Mucosa of rectum (tissue), 2 donors: ENCODE data around the gene PHLDB1.

Source experiments
- H3K27ac ChIP-seq, 2 donors: one replicate each; pipeline ENCODE4 v1.7.0; 2013; ENCODE audit warnings: inconsistent platforms in 2 of 2, low read depth in 2 of 2, low read length in 2 of 2
- H3K27me3 ChIP-seq, 2 donors: one replicate each; pipeline ENCODE4 v1.7.0; 2013; ENCODE audit warnings: low read length in 2 of 2; ENCODE audit not compliant: control insufficient read depth in 2 of 2, insufficient read depth in 2 of 2
- H3K36me3 ChIP-seq, 2 donors: one replicate each; pipeline ENCODE4 v1.7.0; 2013; ENCODE audit warnings: low read length in 2 of 2; ENCODE audit not compliant: control insufficient read depth in 2 of 2, insufficient read depth in 2 of 2
- H3K4me1 ChIP-seq, 2 donors: one replicate each; pipeline ENCODE4 v1.7.0; 2013; ENCODE audit warnings: low read length in 2 of 2, mild to moderate bottlenecking in 1 of 2; ENCODE audit not compliant: control insufficient read depth in 2 of 2, insufficient read depth in 2 of 2
- H3K4me3 ChIP-seq, 2 donors: one replicate each; pipeline ENCODE4 v1.7.0; 2013; ENCODE audit warnings: low read length in 2 of 2
- H3K9ac ChIP-seq, 2 donors: one replicate each; pipeline ENCODE4 v1.7.0; 2013; ENCODE audit warnings: low read length in 2 of 2, low read depth in 1 of 2, mild to moderate bottlenecking in 1 of 2
- H3K9me3 ChIP-seq, 2 donors: one replicate each; pipeline ENCODE4 v1.7.0; 2013; ENCODE audit warnings: low read length in 2 of 2; ENCODE audit not compliant: control insufficient read depth in 2 of 2
- donor health status: healthy.
- donor health status: Normal muscosa, but diverticular disease.

PHLDB1 gene

DNA sequence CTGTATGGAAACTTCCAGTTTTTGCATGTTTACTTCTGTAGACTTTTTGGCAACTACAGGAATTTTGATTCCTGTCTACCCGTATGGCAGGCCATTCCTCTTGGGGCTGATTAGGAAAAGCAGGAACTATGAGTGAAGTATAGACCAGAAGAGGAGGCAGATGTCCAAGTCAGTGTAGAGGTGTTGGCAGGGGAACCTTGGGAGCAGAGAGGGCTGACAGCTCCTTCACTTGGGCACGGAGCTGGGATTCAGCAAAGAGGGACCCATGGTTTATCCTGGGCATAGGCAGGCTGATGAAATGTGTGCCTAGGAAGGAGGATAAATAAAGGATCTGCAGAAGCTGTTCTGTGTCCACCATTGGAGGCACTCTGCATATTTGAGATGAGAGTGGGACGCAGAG lies 39.0 kb downstream of the PHLDB1 start:
- no peak overlapping the region for H3K9ac ChIP-seq
- H3K36me3 ChIP-seq = peaks cover 59 to 76% of the 10 kb centered on the region in 2 donors
- H3K9me3 ChIP-seq = no peaks in the 10 kb centered on the region
- peaks cover 5 to 6% of the 10 kb centered on the region in 2 donors for H3K4me1 ChIP-seq
- no peak overlapping the region for H3K27ac ChIP-seq
- no peaks in the 10 kb centered on the region for H3K27me3 ChIP-seq
- H3K4me3 ChIP-seq = no peak overlapping the region

DNA sequence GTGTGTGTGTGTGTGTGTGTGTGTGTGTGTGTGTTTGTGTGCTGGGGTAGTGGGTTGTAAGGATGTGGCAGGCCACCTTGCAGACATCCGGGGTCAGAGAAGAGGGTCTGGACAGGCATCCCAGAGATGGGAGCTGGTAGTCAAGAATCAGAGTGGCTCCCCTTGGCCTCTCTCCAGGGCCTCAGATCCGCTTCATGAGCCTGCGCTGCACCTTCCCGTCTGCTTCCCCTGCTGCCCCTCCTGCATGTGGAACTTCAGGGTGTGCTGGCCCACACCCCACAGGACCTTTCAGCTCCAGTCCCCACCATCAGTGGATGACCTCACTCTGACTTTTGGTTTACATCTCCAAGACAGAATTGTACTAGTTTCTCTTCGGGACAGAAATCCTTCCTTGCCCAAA lies 40.9 kb downstream of the PHLDB1 start:
- Histone ChIP-seq H3K27ac (no peak overlapping the region), H3K36me3 (peaks cover 60 to 76% of the 10 kb centered on the region in 2 donors), H3K9me3 (no peaks in the 10 kb centered on the region), H3K4me3 (no peak overlapping the region), H3K9ac (no peak overlapping the region), H3K27me3 (no peaks in the 10 kb centered on the region), H3K4me1 (no peaks in the 10 kb centered on the region)

DNA sequence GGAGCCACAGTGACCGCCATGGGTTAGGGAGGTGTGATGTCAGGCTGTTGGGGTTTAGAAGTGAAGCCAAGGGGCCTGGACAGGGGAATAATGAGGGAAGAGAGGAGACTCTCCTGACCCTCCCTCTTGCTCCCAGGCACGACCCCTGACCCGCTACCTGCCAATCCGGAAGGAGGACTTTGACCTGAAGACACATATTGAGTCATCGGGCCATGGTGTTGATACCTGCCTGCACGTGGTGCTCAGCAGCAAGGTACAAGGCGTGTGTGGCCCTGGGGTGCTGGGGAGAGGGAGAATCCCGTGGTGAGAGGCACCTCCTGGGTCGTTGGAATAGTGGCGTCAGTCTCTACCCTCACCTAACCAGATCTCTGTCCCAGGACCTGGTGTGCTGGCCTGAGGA lies 42.5 kb downstream of the PHLDB1 start:
- H3K36me3 ChIP-seq = peaks cover 55 to 70% of the 10 kb centered on the region in 2 donors
- no peak overlapping the region for H3K27ac ChIP-seq
- no peak overlapping the region for H3K9ac ChIP-seq
- H3K4me3 ChIP-seq = no peak overlapping the region
- H3K4me1 ChIP-seq = no peaks in the 10 kb centered on the region
- no peaks in the 10 kb centered on the region for H3K27me3 ChIP-seq
- no peaks in the 10 kb centered on the region for H3K9me3 ChIP-seq

GRCh38 chr11:118650366-118650765 lies 43.0 kb downstream of the PHLDB1 start:
- no peak overlapping the region for H3K4me3 ChIP-seq
- no peaks in the 10 kb centered on the region for H3K9me3 ChIP-seq
- H3K36me3 ChIP-seq = peaks cover 52 to 67% of the 10 kb centered on the region in 2 donors
- H3K9ac ChIP-seq = no peak overlapping the region
- H3K27me3 ChIP-seq = no peaks in the 10 kb centered on the region
- H3K4me1 ChIP-seq = no peaks in the 10 kb centered on the region
- H3K27ac ChIP-seq = no peak overlapping the region

- Histone ChIP-seq H3K4me3 (no peak overlapping the region), H3K27me3 (no peaks in the 10 kb centered on the region), H3K4me1 (no peaks in the 10 kb centered on the region), H3K9ac (no peak overlapping the region), H3K36me3 (peaks cover 60 to 72% of the 10 kb centered on the region in 2 donors), H3K9me3 (no peaks in the 10 kb centered on the region), H3K27ac (no peak overlapping the region)
Measured at GRCh38 chr11:118651820-118652219, 44.4 kb downstream of the PHLDB1 start.

GRCh38 chr11:118652681-118653181 lies 45.3 kb downstream of the PHLDB1 start:
- Histone ChIP-seq H3K9ac (no peak overlapping the region), H3K4me1 (no peaks in the 10 kb centered on the region), H3K4me3 (no peak overlapping the region), H3K9me3 (no peaks in the 10 kb centered on the region), H3K27me3 (no peaks in the 10 kb centered on the region), H3K36me3 (peaks cover 64 to 76% of the 10 kb centered on the region in 2 donors), H3K27ac (no peak overlapping the region)

DNA sequence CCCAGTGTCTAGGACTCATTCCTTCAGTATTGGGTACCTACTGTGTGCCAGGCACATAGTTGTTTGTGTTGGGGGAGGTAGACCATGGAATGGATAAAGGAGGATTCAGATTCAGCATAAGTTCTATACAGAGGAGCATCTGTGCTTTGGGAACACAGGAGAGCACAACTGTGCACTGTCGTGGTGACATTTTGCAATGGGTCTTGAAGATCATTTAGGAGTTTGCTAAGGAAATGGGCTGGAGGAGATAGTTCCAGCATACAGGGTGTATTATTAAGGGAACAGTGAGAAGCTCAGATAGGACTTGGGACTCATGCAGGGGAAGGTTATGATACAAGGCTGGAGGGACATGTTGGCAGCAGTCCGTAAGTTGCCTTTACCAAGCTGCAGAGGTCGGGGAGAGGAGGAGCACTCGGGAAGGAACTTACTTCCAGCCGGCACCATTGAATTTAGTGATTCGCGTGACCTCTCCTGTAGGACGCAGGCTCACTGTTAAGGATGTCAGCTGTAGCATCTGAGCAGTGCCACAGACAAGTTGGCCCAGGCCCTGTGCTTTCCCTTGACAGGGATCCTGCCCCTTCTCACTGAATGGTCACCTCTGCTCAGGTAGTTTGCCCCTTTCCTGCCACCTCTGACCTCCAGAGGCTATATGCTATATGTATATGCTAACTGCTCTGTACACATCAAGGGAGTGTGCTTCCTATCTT lies 46.4 kb downstream of the PHLDB1 start:
- no peak overlapping the region for H3K4me3 ChIP-seq
- H3K27ac ChIP-seq = no peak overlapping the region
- H3K9ac ChIP-seq = no peak overlapping the region
- H3K27me3 ChIP-seq = no peaks in the 10 kb centered on the region
- H3K4me1 ChIP-seq = peaks cover 0 to under 1% of the 10 kb centered on the region in 2 donors
- H3K9me3 ChIP-seq = no peaks in the 10 kb centered on the region
- peaks cover 54 to 68% of the 10 kb centered on the region in 2 donors for H3K36me3 ChIP-seq

DNA sequence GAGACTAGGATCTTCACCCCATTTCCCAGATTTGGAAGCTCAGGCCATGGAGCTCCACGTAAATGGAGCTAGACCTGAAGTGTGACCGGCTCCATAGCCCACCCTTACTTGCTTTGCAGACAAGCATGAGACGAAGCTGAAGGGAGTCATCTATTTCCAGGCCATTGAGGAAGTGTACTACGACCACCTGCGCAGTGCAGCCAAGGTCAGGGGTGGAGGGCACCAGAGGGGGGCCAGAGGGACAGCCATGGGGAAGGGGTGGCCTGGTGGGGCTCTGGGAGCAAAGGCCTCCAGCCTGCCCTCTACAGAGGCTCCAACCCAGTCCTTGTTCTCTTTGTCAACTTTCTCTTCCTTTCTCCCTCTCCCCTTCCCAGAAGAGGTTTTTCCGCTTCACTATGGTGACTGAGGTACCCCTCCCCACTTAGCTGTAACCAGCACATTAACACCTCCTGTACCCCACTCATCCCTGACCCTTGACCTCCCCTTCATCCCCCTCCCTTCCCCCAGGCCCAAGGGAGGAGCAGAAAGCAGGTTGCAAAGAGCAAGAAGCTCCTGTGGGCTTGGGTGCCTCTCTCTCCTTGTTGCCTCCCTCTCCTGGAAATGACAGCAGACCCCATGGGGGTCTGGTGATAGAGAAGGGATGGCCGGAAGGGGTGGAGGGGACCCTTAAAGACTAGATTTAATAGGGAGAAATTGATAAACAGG lies 48.2 kb downstream of the PHLDB1 start:
- Histone ChIP-seq H3K9ac (no peak overlapping the region), H3K27ac (no peak overlapping the region), H3K4me1 (peaks cover 11 to 13% of the 10 kb centered on the region in 2 donors), H3K4me3 (no peak overlapping the region), H3K27me3 (no peaks in the 10 kb centered on the region), H3K9me3 (no peaks in the 10 kb centered on the region), H3K36me3 (peaks cover 43 to 53% of the 10 kb centered on the region in 2 donors)

GRCh38 chr11:118656563-118657165 lies 49.2 kb downstream of the PHLDB1 start:
- Histone ChIP-seq H3K9ac (no peak overlapping the region), H3K27ac (no peak overlapping the region), H3K36me3 (peaks cover 38 to 46% of the 10 kb centered on the region in 2 donors), H3K9me3 (no peaks in the 10 kb centered on the region), H3K4me3 (no peak overlapping the region), H3K27me3 (no peaks in the 10 kb centered on the region), H3K4me1 (peaks cover 11 to 13% of the 10 kb centered on the region in 2 donors)

GRCh38 chr11:118657238-118657637 lies 49.8 kb downstream of the PHLDB1 start:
- Histone ChIP-seq H3K36me3 (peaks cover 34 to 41% of the 10 kb centered on the region in 2 donors), H3K9me3 (no peaks in the 10 kb centered on the region), H3K4me3 (no peak overlapping the region), H3K4me1 (peaks cover 11 to 13% of the 10 kb centered on the region in 2 donors), H3K27ac (no peak overlapping the region), H3K9ac (no peak overlapping the region), H3K27me3 (no peaks in the 10 kb centered on the region)
